ENCODE measurements around the gene SORBS1. TPM values are rescaled to one million over a fixed set of nuclear protein-coding genes. Genes with fewer than 3 reads are reported as not detected.

The SORBS1 gene
- total RNA-seq, 1 donor from 2014 or later = 416 TPM

DNA sequence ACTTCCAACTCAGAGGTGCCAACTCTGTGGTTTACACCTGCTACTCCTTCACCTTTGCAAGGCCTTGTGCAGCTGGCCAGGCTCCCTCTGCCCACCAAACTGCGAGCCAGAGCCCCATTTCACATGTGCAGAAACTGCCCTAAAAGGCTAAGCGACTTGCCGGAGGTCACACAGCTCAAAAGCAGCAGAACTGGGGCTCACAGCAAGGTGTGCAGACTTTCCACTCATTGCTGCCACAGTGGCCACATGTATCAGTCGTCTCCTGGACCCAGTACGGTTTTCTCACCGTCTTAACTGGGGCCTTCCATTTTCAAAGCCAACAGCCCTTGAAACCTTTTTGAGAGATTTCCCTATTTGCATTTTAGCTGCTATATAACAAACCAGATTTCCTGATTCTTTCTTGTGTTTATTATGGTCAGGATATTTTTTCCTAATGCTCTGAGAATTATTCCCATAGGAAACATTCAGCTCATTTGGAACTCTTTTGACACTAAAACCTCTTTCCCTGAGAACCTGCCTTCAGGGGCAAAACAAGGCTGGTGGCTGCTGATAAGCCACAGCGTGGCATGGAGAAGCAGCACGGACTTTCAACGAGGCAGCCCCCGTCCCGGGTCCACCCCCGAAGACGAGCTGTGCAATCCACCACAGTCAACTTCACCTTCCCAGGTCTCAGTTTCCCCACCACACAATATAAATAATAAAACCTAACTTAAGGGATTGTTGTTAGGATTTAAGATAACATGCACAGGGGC is 29.9 kb downstream of the SORBS1 start:
- Histone ChIP-seq H3K9me3 (no peaks in the 10 kb centered on the region), H3K4me3 (peak overlapping the region; percentile 23 to 37), H3K27ac (peak overlapping the region; percentile 69 to 85), H3K4me1 (peaks cover 27 to 80% of the 10 kb centered on the region in 2 donors), H3K36me3 (peaks cover 3 to 19% of the 10 kb centered on the region in 2 donors), H3K27me3 (no peaks in the 10 kb centered on the region)
- no peak for DNase-seq (ENCODE audit: low spot score in 2 of 2)
- intact Hi-C loops (cut with DNase I) = no loop called here
- TF ChIP-seq, protein P1, sequence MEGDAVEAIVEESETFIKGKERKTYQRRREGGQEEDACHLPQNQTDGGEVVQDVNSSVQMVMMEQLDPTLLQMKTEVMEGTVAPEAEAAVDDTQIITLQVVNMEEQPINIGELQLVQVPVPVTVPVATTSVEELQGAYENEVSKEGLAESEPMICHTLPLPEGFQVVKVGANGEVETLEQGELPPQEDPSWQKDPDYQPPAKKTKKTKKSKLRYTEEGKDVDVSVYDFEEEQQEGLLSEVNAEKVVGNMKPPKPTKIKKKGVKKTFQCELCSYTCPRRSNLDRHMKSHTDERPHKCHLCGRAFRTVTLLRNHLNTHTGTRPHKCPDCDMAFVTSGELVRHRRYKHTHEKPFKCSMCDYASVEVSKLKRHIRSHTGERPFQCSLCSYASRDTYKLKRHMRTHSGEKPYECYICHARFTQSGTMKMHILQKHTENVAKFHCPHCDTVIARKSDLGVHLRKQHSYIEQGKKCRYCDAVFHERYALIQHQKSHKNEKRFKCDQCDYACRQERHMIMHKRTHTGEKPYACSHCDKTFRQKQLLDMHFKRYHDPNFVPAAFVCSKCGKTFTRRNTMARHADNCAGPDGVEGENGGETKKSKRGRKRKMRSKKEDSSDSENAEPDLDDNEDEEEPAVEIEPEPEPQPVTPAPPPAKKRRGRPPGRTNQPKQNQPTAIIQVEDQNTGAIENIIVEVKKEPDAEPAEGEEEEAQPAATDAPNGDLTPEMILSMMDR (IDR thresholded peaks at IDR 0.05) = no peak

DNA sequence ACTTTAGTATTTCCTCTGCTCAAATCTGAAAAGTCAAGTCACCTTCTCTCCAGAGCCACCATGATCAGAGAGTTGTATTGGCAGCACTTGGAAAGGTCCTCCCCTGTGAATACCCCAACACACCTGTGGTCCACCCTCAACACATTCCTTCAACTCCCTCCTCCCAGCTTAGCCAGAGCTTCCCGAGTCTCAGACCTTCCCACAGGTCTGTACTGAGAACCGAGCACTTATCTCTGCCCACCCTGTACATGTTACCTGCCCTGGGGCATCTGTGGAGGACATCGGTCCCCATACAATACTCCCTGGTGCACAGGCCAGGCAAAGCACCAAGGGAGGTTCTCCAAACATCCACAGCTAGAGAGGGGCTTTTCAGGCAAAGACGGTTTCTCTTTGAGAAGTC is 30.6 kb downstream of the SORBS1 start:
- no peak for DNase-seq (ENCODE audit: low spot score in 2 of 2)
- intact Hi-C loops (cut with DNase I) = no loop called here
- Histone ChIP-seq H3K9me3 (no peaks in the 10 kb centered on the region), H3K27me3 (no peaks in the 10 kb centered on the region), H3K4me3 (peak overlapping the region; percentile 2 to 37), H3K36me3 (peaks cover 7 to 19% of the 10 kb centered on the region in 2 donors), H3K27ac (peak overlapping the region; percentile 69 to 85), H3K4me1 (peaks cover 34 to 76% of the 10 kb centered on the region in 2 donors)
- TF ChIP-seq, protein P1 (IDR thresholded peaks at IDR 0.05) = no peak

DNA sequence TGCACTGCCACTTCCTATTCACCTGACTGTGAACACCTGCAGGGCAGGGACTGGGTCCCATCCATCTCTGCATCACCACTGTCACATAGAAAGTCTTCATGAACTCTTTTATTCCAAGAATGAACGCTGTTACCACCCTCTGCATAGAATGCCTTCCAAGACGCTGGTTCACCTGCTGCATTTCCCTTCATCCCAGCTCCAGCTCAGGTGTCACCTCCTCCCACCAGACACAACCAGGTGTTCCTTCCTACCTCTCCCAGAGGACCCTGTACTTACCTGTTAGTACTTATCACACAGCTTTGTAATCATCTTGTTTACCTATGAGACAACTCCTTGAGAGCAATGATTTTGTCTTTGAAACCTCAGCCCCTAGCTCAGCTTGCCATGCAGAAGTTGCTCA is 31.1 kb downstream of the SORBS1 start:
- no peak for DNase-seq (ENCODE audit: low spot score in 2 of 2)
- H3K9me3 ChIP-seq = no peaks in the 10 kb centered on the region
- TF ChIP-seq, protein P1 (IDR thresholded peaks at IDR 0.05) = no peak
- H3K4me1 ChIP-seq = peaks cover 36 to 76% of the 10 kb centered on the region in 2 donors
- no peaks in the 10 kb centered on the region for H3K27me3 ChIP-seq
- peak overlapping the region; percentile 2 to 37 for H3K4me3 ChIP-seq
- intact Hi-C loops (cut with DNase I) = no loop called here
- peak overlapping the region; percentile 69 to 85 for H3K27ac ChIP-seq
- peaks cover 7 to 19% of the 10 kb centered on the region in 2 donors for H3K36me3 ChIP-seq

DNA sequence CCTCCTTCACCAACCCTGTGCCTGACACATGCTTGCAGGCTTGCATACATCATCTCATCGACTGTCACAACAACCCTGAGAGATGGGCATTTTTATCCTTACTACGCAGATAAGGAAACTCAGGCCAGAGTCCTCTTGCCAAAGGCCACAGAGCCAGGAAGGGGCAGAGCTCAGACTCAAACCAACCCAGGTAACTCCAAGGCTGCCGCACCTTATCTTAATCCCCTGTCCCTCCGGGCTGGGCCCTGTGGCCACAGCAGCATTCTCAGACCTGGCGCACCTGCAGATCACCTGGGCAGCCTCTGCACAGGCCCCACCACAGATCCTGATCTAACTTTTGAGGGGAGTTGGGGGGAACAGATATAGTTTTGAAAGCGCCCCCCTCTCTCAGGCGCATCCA is 35.1 kb downstream of the SORBS1 start:
- TF ChIP-seq, protein P1 (IDR thresholded peaks at IDR 0.05) = no peak
- no peaks in the 10 kb centered on the region for H3K9me3 ChIP-seq
- H3K36me3 ChIP-seq = peaks cover 4 to 12% of the 10 kb centered on the region in 2 donors
- H3K4me3 ChIP-seq = peak overlapping the region in 1 of 2 donors; percentile 40
- peak overlapping the region; percentile 47 to 54 for H3K27ac ChIP-seq
- H3K4me1 ChIP-seq = peaks cover 35 to 72% of the 10 kb centered on the region in 2 donors
- DNase-seq (ENCODE audit: low spot score in 2 of 2) = no peak
- intact Hi-C loops (cut with DNase I) = loop anchor here (5.0 kb wide), 1 partner anchor 76 kb away; no protein-coding TSS in a partner anchor
- H3K27me3 ChIP-seq = no peaks in the 10 kb centered on the region

DNA sequence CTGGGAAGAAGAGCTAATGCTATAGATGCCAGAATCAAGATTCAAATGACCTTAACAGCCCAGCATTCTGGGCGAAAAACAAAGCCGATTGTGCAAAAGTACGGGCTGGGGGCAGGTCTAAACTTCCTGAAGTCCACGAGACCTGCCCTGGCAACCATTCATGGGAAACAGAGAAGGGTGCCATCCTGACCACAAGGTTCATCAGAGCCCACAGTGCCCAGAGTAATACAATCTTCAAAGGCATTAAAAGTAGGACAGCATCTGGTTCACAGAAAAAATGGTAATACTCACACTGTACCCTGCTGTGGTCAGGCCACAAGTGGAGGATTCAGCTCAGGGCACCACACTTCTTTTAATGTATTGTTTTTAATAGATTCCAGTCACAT is 36.1 kb downstream of the SORBS1 start:
- TF ChIP-seq, protein P1 (IDR thresholded peaks at IDR 0.05) = no peak
- Histone ChIP-seq H3K27ac (peak overlapping the region; percentile 3 to 42), H3K4me3 (peak overlapping the region in 1 of 2 donors; percentile 40), H3K9me3 (no peaks in the 10 kb centered on the region), H3K27me3 (no peaks in the 10 kb centered on the region), H3K4me1 (peaks cover 28 to 70% of the 10 kb centered on the region in 2 donors), H3K36me3 (peaks cover 4 to 9% of the 10 kb centered on the region in 2 donors)
- no peak for DNase-seq (ENCODE audit: low spot score in 2 of 2)
- intact Hi-C loops (cut with DNase I) = loop anchor here (5.0 kb wide), 1 partner anchor 77 kb away; no protein-coding TSS in a partner anchor

Data from ascending aorta (tissue), 2 donors.